ENCODE data around the gene ZDHHC18.

ZDHHC18 gene

DNA sequence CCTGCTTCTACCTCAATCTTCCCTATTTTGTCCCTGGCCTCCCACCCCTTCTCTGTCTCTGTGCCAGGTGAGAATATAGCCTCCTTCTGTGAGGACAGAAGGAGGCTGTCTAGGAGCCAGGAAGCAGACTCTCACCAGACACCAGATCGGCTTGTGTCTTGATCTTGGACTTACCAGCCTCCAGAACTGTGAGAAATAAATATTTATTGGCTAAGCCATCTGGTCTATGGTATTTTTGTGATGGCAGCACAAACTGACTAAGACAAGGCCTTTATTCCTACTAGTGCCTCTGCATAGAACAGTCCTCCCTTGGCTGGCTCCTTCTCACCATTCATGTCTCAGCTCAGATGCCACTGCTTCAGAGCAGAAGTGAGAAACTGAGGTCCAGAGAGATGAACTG, 61.7 kb downstream of the ZDHHC18 start:
- ChIA-PET CTCF (interaction anchor here (1.0 to 5.0 kb wide), 8 partner anchors 10 to 286 kb away, joined by 3 to 33 read pairs (median 6); partner anchors contain the start of gene GPATCH3), POLR2A (interaction anchor here (0.5 to 0.7 kb wide), 3 partner anchors 8 to 1755 kb away, joined by 3 to 4 read pairs (median 4); no protein-coding TSS in a partner anchor)
- TF ChIP-seq, protein P1, sequence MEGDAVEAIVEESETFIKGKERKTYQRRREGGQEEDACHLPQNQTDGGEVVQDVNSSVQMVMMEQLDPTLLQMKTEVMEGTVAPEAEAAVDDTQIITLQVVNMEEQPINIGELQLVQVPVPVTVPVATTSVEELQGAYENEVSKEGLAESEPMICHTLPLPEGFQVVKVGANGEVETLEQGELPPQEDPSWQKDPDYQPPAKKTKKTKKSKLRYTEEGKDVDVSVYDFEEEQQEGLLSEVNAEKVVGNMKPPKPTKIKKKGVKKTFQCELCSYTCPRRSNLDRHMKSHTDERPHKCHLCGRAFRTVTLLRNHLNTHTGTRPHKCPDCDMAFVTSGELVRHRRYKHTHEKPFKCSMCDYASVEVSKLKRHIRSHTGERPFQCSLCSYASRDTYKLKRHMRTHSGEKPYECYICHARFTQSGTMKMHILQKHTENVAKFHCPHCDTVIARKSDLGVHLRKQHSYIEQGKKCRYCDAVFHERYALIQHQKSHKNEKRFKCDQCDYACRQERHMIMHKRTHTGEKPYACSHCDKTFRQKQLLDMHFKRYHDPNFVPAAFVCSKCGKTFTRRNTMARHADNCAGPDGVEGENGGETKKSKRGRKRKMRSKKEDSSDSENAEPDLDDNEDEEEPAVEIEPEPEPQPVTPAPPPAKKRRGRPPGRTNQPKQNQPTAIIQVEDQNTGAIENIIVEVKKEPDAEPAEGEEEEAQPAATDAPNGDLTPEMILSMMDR (IDR thresholded peaks at IDR 0.05; ENCODE audit: control extremely low read depth, extremely low read depth, low read depth, missing control alignments) = no peak

DNA sequence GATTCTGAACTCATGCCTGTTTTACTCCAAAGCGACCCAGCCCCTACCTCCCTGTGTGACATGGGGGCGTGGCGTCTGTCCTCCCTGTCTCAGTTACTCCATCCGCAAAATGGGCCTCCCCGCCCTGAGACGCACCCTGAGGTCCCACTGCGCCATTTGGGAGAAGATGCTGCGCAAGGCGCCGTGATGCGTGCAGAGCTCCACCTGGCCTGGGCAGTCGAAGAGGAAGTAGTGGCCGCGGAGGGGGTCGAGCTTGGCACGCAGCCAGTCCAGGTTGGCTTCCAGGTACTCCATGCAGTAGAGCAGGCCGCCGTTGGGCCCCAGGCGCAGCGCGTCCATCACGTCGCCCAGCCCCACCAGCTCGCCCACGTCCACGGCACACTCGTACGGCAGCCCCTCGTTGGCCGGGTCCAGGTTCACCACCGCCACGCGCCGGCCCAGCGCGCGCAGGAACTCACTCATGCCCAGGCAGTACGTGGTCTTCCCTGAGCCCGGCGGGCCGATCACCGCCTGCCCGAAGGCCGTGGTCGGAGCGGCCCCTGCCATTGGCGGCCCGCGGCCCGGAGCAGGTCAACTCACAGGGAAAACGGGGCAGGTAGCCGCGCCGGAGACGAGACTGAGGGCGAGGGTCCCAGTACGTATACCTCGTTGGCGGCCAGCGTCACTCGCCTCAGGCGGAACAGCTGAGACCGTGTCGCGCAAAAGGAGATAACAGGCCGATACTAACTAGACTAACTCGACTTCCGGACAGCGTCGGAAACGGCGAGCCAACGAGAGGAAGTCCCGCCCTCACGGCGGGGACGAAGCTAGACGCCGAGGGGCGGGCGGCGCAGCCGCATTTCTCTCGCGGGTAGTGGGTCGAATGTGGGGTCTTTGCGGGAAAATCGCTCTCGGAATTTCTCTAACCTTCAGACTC, 63.3 kb downstream of the ZDHHC18 start, which contains the start of gene GPN2:
GPN2 (minus strand) TSS at position 733 of the 916 bp plus-strand sequence; CDS start at position 546, 187 bp downstream.
- TF ChIP-seq, protein P1 (IDR thresholded peaks at IDR 0.05; ENCODE audit: control extremely low read depth, extremely low read depth, low read depth, missing control alignments) = no peak
- POLR2A ChIA-PET = interaction anchor here (0.5 to 2.2 kb wide), 5 partner anchors 10 to 404 kb away, joined by 3 to 11 read pairs (median 5); partner anchors contain the start of genes GPATCH3 and SLC9A1
- DNase-seq (ENCODE audit: extremely low spot score) = peak; percentile 94
- CTCF ChIA-PET = interaction anchor here (0.8 to 5.0 kb wide), 9 partner anchors 9 to 362 kb away, joined by 3 to 33 read pairs (median 4); partner anchors contain the start of gene GPATCH3

More for the DNA sequence above, 61.7 kb downstream of the ZDHHC18 start:
- no peak for DNase-seq (ENCODE audit: extremely low spot score)

DNA sequence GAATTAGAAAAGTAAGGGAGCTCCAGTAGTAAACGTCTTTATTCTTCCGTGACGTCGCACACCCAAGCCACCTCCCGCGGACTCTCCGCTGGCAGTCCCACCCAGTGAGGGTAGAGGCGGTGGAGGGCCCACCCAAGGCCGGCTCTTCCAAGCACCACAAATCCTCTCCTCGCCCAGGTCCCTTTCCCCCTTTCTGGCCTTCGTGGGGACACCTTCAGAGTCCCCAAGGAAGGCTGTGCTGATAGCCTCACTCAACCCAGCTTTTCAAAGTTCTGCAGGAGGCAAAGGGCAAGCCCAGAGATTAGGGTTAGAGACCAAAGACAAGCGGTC, 63.9 kb downstream of the ZDHHC18 start:
- POLR2A ChIA-PET = interaction anchor here (1.0 to 2.2 kb wide), 4 partner anchors 9 to 264 kb away, joined by 3 to 11 read pairs (median 7); partner anchors contain the start of genes GPATCH3 and SLC9A1
- TF ChIP-seq, protein P1 (IDR thresholded peaks at IDR 0.05; ENCODE audit: control extremely low read depth, extremely low read depth, low read depth, missing control alignments) = no peak
- CTCF ChIA-PET = interaction anchor here (0.8 to 5.0 kb wide), 9 partner anchors 8 to 362 kb away, joined by 3 to 33 read pairs (median 4); partner anchors contain the start of gene GPATCH3
- DNase-seq (ENCODE audit: extremely low spot score) = no peak

DNA sequence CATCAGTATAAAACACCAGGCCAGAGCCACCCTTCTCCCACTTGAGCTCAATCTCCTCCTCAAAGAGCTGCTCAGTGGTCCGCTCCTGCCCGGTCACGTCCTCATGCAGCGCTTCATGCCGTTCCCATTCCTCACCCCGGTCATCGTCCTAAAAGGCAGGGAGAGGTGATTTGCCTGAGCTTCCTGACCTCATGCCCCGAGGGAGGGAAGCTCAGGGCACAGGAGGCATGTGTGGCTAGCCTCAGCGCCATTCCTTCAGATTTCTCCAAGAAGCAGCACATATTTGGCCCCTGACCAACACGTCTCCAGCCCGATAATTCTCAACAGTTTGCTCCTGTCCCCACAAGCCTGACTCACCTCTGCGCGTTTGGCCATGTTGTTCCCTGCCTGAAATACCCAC, 67.8 kb downstream of the ZDHHC18 start:
- no peak for DNase-seq (ENCODE audit: extremely low spot score)
- ChIA-PET CTCF (interaction anchor here (1.1 to 2.0 kb wide), 3 partner anchors 13 to 73 kb away, joined by 3 to 5 read pairs (median 5); no protein-coding TSS in a partner anchor), POLR2A (no interaction called here)
- TF ChIP-seq, protein P1 (IDR thresholded peaks at IDR 0.05; ENCODE audit: control extremely low read depth, extremely low read depth, low read depth, missing control alignments) = no peak

DNA sequence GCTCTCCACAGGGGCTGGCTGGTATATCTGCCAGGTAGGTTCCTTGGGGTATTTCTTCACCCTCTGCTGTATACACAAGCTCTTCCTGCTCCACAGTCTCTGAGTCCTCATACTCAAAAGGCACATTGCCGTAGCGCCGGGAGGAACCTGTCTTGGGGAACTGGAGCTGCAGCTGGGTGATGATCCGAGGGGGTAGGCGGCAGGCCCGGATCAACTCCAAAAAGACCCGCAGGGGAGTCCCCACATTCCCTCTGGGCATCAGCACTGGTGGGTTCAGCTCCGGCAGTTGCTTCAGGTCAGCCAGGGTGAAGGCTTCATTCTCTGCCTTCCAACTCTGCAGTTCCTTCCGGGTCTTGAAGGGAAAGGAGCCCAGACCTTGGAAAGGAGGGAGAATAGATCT, 70.9 kb downstream of the ZDHHC18 start:
- ChIA-PET POLR2A (interaction anchor here (0.6 kb wide), 2 partner anchors 16 to 131 kb away, joined by 3 read pairs; no protein-coding TSS in a partner anchor), CTCF (interaction anchor here (1.1 to 4.2 kb wide), 3 partner anchors 9 to 306 kb away, joined by 3 to 33 read pairs (median 5); partner anchors contain the start of gene GPN2)
- TF ChIP-seq, protein P1 (IDR thresholded peaks at IDR 0.05; ENCODE audit: control extremely low read depth, extremely low read depth, low read depth, missing control alignments) = no peak
- no peak for DNase-seq (ENCODE audit: extremely low spot score)
